Neural progenitor cell (in vitro differentiated cells): ENCODE results near the gene HOXC10.

ENCODE experiments used
- EZH2 ChIP-seq: fragments of 200-600 bp; sonication (generic); IDR thresholded peaks from 2 replicates; pipeline ENCODE4 v1.6.1; 2017; ENCODE audit warnings: antibody characterized with exemption, mild to moderate bottlenecking, moderate library complexity
- EZH2phosphoT487 ChIP-seq: fragments of 200-600 bp; sonication (generic); IDR thresholded peaks from 2 replicates; pipeline ENCODE4 v1.6.1; 2017; ENCODE audit warnings: antibody characterized with exemption
- TF ChIP-seq, protein P1 (sequence below): fragments of 200-600 bp; sonication (generic); IDR thresholded peaks from 2 replicates; pipeline ENCODE4 v1.5.1; 2017; ENCODE audit warnings: antibody characterized with exemption, mild to moderate bottlenecking

- TF ChIP-seq, protein P1, sequence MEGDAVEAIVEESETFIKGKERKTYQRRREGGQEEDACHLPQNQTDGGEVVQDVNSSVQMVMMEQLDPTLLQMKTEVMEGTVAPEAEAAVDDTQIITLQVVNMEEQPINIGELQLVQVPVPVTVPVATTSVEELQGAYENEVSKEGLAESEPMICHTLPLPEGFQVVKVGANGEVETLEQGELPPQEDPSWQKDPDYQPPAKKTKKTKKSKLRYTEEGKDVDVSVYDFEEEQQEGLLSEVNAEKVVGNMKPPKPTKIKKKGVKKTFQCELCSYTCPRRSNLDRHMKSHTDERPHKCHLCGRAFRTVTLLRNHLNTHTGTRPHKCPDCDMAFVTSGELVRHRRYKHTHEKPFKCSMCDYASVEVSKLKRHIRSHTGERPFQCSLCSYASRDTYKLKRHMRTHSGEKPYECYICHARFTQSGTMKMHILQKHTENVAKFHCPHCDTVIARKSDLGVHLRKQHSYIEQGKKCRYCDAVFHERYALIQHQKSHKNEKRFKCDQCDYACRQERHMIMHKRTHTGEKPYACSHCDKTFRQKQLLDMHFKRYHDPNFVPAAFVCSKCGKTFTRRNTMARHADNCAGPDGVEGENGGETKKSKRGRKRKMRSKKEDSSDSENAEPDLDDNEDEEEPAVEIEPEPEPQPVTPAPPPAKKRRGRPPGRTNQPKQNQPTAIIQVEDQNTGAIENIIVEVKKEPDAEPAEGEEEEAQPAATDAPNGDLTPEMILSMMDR = no peak
- peak; percentile 85 for TF ChIP-seq EZH2phosphoT487
- TF ChIP-seq EZH2 = peak; percentile 59
Observed at GRCh38 chr12:53990311-53991076, 5.5 kb downstream of the HOXC10 start.
